Central memory CD8-positive, alpha-beta T cell (primary cell): Measurements from ENCODE around the gene PBOV1.

Experiments used
- ATAC-seq: fragments of 150-1000 bp; cut with Tn5 transposase; replicated peaks from 2 replicates; pipeline ENCODE4 v1.10.0; 2022; ENCODE audit warnings: mild to moderate bottlenecking, moderate FRiP score, moderate number of reproducible peaks; ENCODE audit not compliant: poor library complexity, severe bottlenecking; ENCODE audit errors: extremely low read depth
- DNase-seq, 2 donors: peaks; one replicate each; pipeline ENCODE4 v3.0.0; 2021; ENCODE audit warnings: low spot score in 2 of 2
- H3K27ac Mint-ChIP-seq: one replicate; pipeline ENCODE4 v1.8.0; 2022; ENCODE audit warnings: low read depth, mild to moderate bottlenecking, moderate library complexity, mixed read lengths
- H3K27me3 Mint-ChIP-seq: one replicate; pipeline ENCODE4 v1.8.0; 2022; ENCODE audit warnings: mixed read lengths
- H3K36me3 Mint-ChIP-seq: one replicate; pipeline ENCODE4 v1.8.0; 2022; ENCODE audit warnings: mild to moderate bottlenecking, moderate library complexity, mixed read lengths; ENCODE audit not compliant: insufficient read depth
- H3K4me1 Mint-ChIP-seq: one replicate; pipeline ENCODE4 v1.8.0; 2022; ENCODE audit warnings: mixed read lengths
- H3K4me3 Mint-ChIP-seq: one replicate; pipeline ENCODE4 v1.8.0; 2022; ENCODE audit warnings: mild to moderate bottlenecking, moderate library complexity, mixed read lengths
- H3K9me3 Mint-ChIP-seq: one replicate; pipeline ENCODE4 v1.8.0; 2022; ENCODE audit warnings: mixed read lengths

PBOV1 gene

GRCh38 chr6:138248011-138248410 lies 29.7 kb upstream of the PBOV1 start:
- DNase-seq (no peak), ATAC-seq (no peak)
- Mint-ChIP-seq H3K27ac (no peak overlapping the region), H3K36me3 (no peaks in the 10 kb centered on the region), H3K27me3 (peaks cover 29% of the 10 kb centered on the region), H3K9me3 (no peaks in the 10 kb centered on the region), H3K4me3 (no peak overlapping the region), H3K4me1 (no peaks in the 10 kb centered on the region)

DNA sequence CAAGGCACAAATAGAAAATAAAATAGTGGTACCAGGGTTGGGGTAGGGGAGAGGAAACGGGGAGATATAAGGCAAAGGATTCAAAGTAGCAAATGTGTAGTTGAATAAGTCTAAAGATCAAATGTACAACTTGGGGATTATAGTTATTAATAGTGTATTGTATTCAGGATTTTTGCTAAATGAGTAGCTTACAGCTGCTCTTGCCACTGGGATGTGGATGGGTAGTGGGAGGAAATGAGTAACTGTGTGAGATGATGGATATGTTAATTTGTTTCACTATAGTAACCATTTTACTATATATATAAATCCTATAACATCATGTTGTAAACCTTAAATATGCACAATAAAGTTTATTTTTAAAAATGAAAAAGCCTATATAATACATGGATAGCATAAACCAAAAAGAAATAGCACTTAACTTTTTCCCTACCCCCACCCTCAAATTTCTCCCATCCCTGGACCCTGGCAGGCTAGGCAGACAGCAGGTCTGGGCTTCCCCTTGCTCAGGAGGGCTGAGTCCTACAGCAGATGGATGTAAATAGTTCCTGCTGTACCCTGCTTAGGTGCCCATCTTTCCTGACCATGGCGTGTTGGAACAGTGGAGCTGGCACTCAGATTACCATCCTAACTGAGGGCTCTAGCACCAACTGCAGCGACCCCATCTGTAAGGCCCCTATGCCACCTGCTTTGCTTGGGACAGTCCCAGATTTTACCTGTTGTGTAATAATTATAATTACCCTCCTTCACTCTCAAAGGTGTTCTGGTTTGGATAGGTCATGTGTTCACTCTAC lies 28.6 kb upstream of the PBOV1 start:
- Mint-ChIP-seq H3K4me3 (no peak overlapping the region), H3K4me1 (no peaks in the 10 kb centered on the region), H3K9me3 (no peaks in the 10 kb centered on the region), H3K27ac (no peak overlapping the region), H3K27me3 (peaks cover 39% of the 10 kb centered on the region), H3K36me3 (no peaks in the 10 kb centered on the region)
- no peak for ATAC-seq
- DNase-seq, result no peak

- Mint-ChIP-seq H3K27me3 (peaks cover 46% of the 10 kb centered on the region), H3K9me3 (no peaks in the 10 kb centered on the region), H3K4me1 (no peaks in the 10 kb centered on the region), H3K4me3 (no peak overlapping the region), H3K36me3 (no peaks in the 10 kb centered on the region), H3K27ac (no peak overlapping the region)
- DNase-seq (no peak), ATAC-seq (no peak)
Observed at GRCh38 chr6:138245751-138246150, 27.5 kb upstream of the PBOV1 start.

DNA sequence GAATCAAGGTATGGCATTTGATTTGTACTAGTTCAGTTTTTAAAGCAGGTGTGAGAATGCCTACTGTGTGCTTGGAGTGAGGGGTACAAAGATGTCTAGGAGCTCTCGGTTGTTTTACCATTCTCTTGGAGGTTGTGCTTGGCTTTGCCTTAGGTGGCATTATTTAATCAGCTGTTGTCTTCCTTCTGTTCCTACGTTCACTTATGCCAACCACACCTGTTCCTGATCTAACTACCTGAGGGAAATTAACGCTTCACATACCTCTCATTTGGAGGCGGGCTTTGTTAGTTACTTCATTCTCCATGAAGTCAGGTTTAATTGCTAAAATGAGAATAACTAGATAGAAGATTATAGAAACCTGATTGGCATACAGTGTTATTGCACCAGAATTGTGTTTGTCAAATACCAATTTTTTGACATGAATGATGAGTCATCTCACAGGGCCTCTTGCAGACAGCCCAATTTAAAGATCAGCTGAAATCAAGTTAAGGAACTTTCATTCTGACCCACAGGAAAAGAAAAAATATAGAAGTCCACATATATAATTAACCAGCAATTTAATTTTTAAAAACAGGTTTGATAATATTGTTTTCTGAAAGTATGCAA lies 24.8 kb upstream of the PBOV1 start:
- no peak for DNase-seq
- H3K27ac Mint-ChIP-seq, result no peak overlapping the region
- peaks cover 47% of the 10 kb centered on the region for H3K27me3 Mint-ChIP-seq
- no peaks in the 10 kb centered on the region for H3K36me3 Mint-ChIP-seq
- no peaks in the 10 kb centered on the region for H3K4me1 Mint-ChIP-seq
- ATAC-seq, result no peak
- H3K9me3 Mint-ChIP-seq, result no peaks in the 10 kb centered on the region
- H3K4me3 Mint-ChIP-seq, result no peak overlapping the region

DNA sequence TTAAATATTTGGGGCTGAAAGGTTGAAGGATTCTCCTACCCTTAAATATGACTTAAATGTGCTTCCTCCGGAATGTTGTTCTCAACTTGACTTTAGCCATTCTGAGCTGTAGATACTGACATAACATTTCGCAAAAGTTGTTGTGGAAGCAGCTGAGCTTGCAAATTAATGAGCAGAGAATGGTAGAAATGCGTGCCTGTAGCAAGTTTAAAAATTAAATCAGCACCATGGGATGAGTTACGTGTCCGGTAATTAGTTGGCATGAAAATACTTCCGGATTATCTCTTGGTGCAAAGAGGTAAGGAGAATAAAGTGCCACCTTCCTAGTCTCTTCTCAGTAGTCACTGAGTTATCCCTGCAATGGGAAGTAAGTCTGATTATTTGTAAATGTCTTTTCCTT lies 23.6 kb upstream of the PBOV1 start:
- Mint-ChIP-seq H3K4me1 (no peaks in the 10 kb centered on the region), H3K9me3 (no peaks in the 10 kb centered on the region), H3K4me3 (no peak overlapping the region), H3K27ac (no peak overlapping the region), H3K27me3 (peaks cover 38% of the 10 kb centered on the region), H3K36me3 (no peaks in the 10 kb centered on the region)
- no peak for DNase-seq
- no peak for ATAC-seq

GRCh38 chr6:138241381-138241780 lies 23.1 kb upstream of the PBOV1 start:
- Mint-ChIP-seq H3K4me3 (no peak overlapping the region), H3K4me1 (no peaks in the 10 kb centered on the region), H3K9me3 (no peaks in the 10 kb centered on the region), H3K27ac (no peak overlapping the region), H3K36me3 (no peaks in the 10 kb centered on the region), H3K27me3 (peaks cover 38% of the 10 kb centered on the region)
- no peak for ATAC-seq
- no peak for DNase-seq

- no peak for DNase-seq
- no peak for ATAC-seq
- H3K4me1 Mint-ChIP-seq, result no peaks in the 10 kb centered on the region
- no peak overlapping the region for H3K4me3 Mint-ChIP-seq
- no peaks in the 10 kb centered on the region for H3K36me3 Mint-ChIP-seq
- no peak overlapping the region for H3K27ac Mint-ChIP-seq
- H3K9me3 Mint-ChIP-seq, result no peaks in the 10 kb centered on the region
- H3K27me3 Mint-ChIP-seq, result peaks cover 38% of the 10 kb centered on the region
Observed at GRCh38 chr6:138240476-138241245, 22.4 kb upstream of the PBOV1 start.

- Mint-ChIP-seq H3K36me3 (no peaks in the 10 kb centered on the region), H3K9me3 (no peaks in the 10 kb centered on the region), H3K4me1 (no peaks in the 10 kb centered on the region), H3K4me3 (no peak overlapping the region), H3K27me3 (peaks cover 38% of the 10 kb centered on the region), H3K27ac (no peak overlapping the region)
- ATAC-seq, result no peak
- no peak for DNase-seq
Observed at GRCh38 chr6:138239774-138240173, 21.5 kb upstream of the PBOV1 start.

DNA sequence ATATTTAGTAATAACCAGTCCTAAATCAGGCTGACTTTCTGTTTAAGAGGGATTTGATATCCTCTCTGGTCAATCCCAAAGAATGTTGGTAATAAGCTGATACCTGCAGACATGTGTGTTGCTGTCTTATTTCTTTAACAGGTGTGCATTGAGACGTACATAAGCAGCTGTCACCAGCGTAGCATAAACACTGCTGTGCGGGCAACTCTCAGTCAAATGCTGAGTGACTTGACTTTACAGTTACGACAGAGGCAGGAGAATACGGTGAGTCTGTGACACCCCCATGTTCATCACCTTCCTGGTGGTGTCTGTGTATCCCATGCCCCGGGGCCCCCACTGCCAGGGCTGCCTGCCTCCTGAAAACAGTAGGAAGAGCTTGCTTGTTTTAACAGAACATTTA lies 20.1 kb upstream of the PBOV1 start:
- H3K4me1 Mint-ChIP-seq, result no peaks in the 10 kb centered on the region
- peaks cover 41% of the 10 kb centered on the region for H3K27me3 Mint-ChIP-seq
- ATAC-seq (no peak), DNase-seq (no peak)
- H3K36me3 Mint-ChIP-seq, result no peaks in the 10 kb centered on the region
- H3K9me3 Mint-ChIP-seq, result no peaks in the 10 kb centered on the region
- no peak overlapping the region for H3K4me3 Mint-ChIP-seq
- no peak overlapping the region for H3K27ac Mint-ChIP-seq

DNA sequence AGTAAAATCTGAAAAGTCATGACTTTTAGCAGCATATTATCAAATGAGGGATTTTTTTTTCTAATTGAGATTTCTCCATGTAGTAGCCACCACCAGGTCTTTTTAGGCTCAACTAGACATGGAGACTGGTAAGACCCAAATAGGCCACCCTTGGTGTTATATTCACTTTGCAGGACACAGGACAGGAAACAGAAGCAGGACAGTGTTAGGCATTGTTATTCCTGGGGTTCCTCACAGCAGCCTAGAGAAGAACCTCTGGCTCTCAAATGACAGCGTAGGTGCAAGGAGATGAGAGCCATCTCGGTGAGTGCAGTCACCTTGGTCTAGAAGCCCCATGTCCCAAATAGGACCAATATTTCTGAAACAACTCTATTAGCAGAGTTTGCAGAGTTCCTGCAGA lies 19.2 kb upstream of the PBOV1 start:
- peaks cover 40% of the 10 kb centered on the region for H3K27me3 Mint-ChIP-seq
- no peak overlapping the region for H3K4me3 Mint-ChIP-seq
- no peak for ATAC-seq
- no peak for DNase-seq
- no peaks in the 10 kb centered on the region for H3K9me3 Mint-ChIP-seq
- no peaks in the 10 kb centered on the region for H3K36me3 Mint-ChIP-seq
- no peak overlapping the region for H3K27ac Mint-ChIP-seq
- H3K4me1 Mint-ChIP-seq, result no peaks in the 10 kb centered on the region

DNA sequence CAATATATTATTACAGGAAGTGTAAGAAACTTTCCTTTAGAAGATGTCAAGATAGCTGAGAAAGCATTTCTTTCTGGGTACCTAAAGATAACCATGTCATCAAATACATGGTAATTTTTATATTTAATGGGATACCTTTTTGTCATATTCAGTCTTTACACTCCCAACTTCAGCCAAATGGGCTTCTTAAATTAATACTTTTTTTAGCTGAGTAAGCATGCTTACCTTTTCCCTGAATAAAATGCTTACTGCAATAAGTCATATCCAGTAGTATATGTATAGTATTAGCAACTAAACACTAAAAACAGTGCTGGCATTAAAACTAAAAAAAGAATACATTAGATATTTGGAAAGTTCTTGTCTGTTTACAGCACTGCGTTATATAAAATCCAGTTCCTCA lies 17.4 kb upstream of the PBOV1 start:
- DNase-seq, result no peak
- Mint-ChIP-seq H3K9me3 (no peaks in the 10 kb centered on the region), H3K36me3 (no peaks in the 10 kb centered on the region), H3K27ac (no peak overlapping the region), H3K27me3 (peaks cover 29% of the 10 kb centered on the region), H3K4me1 (no peaks in the 10 kb centered on the region), H3K4me3 (no peak overlapping the region)
- no peak for ATAC-seq

GRCh38 chr6:138235205-138235604 lies 16.9 kb upstream of the PBOV1 start:
- Mint-ChIP-seq H3K9me3 (no peaks in the 10 kb centered on the region), H3K4me1 (no peaks in the 10 kb centered on the region)
- DNase-seq, result no peak

DNA sequence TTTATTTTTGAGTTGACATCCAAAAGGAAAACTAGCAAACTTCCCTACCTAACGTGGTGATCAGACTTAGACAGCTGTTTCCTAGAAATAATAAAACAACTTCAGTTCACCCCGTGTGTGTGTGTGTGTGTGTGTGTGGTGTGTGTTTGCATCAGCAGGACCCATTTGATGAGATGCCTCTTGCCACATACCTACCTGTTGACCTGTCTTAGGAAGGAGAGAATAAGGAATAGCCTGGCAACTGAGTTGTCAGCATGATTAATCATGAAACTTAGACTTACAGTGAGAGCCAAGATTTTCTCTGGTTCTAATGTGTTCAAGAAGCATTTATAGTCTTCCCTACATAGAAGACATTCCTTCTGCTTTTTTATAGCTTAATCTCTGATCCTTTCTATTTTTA lies 16.1 kb upstream of the PBOV1 start:
- no peak overlapping the region for H3K27ac Mint-ChIP-seq
- H3K27me3 Mint-ChIP-seq, result peaks cover 39% of the 10 kb centered on the region
- H3K36me3 Mint-ChIP-seq, result no peaks in the 10 kb centered on the region
- H3K4me3 Mint-ChIP-seq, result no peak overlapping the region
- ATAC-seq, result no peak
- no peaks in the 10 kb centered on the region for H3K4me1 Mint-ChIP-seq
- DNase-seq, result no peak
- no peaks in the 10 kb centered on the region for H3K9me3 Mint-ChIP-seq

More at GRCh38 chr6:138235205-138235604, 16.9 kb upstream of the PBOV1 start:
- H3K36me3 Mint-ChIP-seq, result no peaks in the 10 kb centered on the region
- ATAC-seq, result no peak
- H3K27me3 Mint-ChIP-seq, result peaks cover 31% of the 10 kb centered on the region
- no peak overlapping the region for H3K27ac Mint-ChIP-seq
- no peak overlapping the region for H3K4me3 Mint-ChIP-seq
